ENCODE results near the gene CENPC.
"Not testable (repeated sequence)": the region's sequence is repeated elsewhere in the genome, so short reads cannot be mapped to it uniquely, and the experiment has no call there.

CENPC gene

DNA sequence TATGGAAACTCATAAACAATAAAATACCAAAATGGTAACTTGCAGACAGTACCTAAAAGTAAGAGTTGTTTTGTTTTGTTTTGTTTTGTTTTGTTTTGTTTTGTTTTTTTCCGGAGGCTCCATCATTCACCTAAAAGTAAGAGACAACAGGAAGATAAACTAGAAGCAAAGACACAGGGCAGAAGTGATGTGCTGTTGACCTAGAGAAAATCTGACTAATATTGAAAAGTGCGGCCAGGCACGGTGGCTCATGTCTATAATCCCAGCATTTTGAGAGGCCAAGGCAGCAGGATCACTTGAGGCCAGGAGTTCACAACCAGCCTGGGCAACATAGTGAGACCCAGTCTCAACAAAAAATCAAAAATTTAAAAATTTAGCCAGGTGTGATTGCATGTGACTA lies 5.6 kb upstream of the CENPC start:
- DNase-seq, result no peak

DNA sequence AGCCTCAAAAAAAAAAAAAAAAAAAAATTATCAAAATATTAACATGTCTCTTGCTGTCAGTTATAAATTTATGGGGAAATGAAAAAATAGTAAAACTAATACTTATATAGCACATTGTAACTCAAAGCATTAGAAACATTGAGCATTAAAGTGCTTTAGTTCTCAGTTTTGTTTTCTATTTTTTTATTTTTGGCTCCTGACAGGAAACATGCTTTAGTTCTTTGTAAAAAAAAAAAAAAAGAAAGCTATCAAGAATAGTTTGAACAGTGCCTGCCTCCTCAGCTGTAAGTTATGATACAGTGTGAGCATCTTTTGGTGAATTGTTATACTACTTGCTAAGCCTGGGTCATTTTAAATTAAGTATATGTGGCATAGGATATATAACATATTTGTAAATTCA lies 5.1 kb upstream of the CENPC start:
- no peak for DNase-seq

DNA sequence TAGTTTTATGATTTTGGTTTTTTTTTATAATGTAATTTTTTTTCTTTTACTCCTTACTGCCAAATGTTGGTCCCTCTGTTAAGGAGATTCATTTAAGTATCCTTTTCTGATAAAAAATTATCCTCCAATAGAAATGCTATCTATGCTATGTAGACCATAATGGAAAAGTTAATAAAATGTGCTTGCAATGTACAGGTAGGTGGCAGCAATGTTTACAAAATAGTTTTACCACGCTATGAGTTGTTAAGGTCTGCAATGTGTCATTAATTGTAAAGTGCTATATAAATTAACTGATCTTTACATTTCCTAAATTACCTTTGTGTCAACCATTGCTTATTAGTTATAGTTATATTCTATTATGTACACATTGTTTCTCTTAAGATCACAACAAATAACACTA lies 3.8 kb upstream of the CENPC start:
- no peak for DNase-seq

DNA sequence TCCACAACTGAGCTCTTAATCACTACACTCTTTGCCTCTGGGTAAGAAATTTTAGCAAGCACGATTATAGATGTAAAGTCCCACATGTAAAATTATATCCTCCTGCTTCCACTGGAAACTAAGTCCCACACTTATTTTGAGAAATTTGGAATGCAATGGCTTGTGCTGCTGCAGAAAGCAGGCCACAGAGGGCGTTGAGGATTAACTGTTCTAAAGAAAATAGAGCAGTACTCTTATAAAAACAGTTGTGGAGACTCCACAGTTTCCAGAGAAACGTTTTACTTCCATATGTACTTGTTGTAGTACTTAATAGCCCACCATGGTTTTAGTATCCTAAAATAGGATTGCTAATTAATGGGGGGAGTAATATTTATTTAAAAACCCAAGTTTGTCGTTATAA lies 1.7 kb upstream of the CENPC start:
- no peak for DNase-seq

DNA sequence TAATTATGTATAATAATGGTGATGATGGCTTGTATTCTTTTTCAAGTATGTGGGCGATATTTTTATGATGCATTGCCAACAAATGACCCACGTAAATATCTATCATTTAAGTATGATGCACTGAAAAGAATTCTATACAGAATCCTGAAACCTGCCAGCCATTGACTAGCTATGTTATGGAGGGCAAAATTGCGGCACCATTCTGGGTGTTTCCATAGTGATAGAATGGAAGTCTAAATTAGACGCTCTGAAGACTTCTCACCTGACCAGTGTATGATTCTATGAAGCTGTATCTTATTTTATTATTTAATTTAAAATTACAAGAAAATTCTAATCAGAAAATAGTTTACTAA lies 677 bp upstream of the CENPC start:
- no peak for DNase-seq

DNA sequence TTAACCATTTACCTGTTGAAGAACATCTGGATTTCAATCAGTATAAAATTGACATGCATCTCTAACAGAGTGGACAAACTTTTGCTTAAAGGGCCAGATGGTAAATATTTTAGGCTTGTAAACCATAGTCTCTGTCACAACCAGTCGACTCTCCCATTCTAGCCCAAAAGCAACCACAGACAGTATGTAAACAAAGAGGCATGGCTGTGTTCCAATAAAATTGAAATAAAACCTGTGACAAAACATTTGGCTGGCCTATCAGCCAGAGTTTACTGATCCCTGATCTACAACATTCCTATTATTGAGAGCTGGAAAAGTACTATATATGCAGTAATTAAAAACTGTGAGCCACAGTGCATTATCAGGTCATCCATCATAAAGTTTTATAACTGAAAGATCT lies 3.2 kb downstream of the CENPC start:
- DNase-seq, result no peak

DNA sequence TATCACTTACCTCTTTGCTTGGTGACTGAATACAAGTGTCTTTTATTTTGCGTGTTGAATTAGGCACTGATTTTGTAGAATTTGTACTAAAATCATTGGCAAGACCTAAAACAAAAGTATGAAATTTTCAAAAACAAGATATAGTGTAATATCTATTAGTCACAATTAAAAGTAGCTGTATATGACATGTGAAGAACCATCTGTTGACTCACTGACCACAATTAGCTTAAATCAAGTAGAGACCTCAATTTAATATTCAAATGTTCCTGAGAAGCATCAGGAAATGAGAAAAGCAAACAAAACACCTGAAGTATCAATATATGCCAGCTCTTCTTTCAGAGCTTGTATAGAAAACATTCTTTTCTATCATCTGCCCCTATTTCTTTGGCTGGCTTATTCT lies 5.5 kb downstream of the CENPC start:
- no peak for DNase-seq

DNA sequence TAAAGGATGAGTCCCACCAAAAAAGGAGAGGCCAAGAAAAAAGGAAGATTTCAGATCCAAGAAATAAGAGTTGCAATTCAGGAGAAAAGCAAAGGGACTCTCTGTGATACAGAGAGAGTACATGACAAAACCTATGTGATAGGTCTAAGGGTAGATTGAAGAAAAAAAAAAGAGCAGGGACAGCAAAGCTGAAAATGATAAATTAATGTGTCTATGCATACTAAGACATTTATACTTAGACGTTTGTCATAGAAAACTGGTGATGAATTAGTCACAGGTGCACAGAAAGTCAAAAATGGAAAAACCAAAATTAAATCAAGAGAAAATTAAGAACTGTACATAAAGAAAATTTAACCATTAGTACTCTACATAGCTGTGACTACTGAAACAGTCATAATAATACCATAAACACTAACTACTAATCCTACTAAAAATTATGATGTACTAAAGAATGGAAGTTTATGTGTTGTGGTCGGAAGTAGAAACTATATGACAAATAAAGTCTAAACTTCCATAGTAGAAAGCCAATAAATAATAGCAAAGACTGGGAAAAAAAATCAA lies 9.9 kb downstream of the CENPC start:
- DNase-seq, result no peak

DNA sequence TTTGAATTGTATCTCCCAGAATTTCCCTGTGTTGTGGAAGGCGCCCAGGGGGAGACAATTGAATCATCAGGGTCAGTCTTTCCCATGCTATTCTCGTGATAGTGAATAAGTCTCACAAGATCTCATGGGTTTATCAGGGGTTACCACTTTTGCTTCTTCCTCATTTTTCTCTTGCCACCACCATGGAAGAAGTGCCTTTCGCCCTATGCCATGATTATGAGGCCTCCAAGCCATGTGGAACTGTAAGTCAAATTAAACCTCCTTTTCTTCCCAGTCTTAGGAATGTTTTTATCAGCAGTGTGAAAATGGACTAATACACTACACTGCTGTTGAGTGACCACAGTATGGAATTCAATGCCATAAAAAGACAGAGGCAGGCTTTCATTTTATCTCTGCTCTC lies 12.2 kb downstream of the CENPC start:
- no peak for DNase-seq

DNA sequence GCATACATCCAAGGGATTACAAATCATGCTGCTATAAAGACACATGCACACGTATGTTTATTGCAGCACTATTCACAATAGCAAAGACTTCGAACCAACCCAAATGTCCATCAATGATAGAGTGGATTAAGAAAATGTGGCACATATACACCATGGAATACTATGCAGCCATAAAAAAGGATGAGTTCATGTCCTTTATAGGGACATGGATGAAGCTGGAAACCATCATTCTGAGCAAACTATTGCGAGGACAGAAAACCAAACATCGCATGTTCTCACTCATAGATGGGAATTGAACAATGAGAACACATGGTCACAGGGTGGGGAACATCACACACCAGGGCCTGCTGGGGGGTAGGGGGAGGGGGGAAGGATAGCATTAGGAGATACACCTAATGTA lies 12.9 kb downstream of the CENPC start:
- not testable (repeated sequence) for DNase-seq

DNA sequence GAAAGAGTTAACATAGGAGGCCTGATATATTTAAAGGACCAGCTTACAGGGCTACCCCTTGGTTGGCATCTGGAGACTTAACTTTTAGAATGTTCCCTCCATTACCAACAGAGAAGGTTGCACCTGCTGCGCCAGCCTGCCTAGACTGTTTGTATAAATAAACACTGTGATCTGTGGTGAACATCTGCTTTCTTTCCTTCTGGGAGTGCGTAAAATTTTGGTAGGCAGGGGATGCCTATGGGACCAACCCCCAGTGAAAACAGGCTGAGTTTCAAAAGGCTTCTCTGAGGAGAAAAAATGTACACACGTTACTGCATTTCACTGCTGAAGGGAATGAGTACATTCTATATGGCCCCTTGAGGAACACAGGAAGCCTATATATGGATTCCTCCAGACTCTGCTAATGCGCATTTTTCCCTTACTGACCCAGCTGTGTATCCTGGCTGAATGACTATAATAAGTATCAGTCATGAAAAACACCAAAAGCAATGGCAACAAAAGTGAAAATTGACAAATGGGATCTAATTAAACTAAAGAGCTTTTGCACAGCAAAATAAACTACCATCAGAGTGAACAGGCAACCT lies 13.8 kb downstream of the CENPC start:
- DNase-seq, result no peak

DNA sequence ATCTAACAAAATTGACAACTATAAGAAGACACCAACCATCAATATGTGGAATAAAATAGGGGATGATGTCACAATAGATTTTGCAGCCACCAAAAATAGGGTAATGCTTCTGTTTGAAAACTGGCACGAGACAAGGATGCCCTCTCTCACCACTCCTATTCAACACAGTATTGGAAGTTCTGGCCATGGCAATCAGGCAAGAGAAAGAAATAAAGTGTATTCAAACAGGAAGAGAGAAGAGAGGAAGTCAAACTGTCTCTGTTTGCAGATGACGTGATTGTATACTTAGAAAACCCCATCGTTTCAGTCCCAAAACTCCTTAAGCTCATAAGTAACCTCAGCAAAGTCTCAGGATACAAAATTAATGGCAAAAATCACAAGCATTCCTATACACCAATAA lies 21.2 kb downstream of the CENPC start:
- DNase-seq, result not testable (repeated sequence)

DNA sequence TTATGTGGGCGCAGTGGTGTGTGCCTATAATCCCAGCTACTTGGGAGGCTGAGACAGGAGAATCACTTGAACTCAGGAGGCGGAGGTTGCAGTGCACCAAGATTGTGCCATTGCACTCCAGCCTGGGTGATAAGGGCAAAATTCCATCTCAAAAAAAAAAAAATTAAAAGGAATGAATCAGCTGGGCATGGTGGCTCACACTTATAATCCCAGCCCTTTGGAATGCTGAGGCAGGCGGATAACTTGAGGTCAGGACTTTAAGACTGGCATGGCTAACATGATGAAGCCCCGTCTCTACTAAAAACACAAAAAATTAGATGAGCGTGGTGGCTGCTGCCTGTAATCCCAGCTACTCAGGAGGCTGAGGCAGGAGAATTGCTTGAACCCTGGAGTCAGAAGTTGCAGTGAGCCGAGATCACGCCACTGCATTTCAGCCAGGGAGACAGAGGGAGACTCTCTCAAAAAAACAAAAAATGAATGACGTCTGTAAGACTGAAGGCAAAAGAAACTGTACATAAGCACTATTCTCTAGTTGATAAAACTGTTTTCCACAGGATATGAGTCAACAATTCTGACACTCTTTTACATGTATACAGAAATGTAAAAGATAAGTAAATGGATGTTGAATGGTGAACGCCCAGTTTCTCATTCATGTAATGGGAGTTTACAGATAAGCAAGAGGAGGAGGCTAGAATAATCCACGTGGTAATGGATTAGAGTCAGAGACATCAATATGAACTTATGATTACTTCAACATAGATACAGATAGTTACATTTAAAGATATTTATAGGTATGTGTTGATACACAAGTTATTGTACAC lies 22.2 kb downstream of the CENPC start:
- DNase-seq, result no peak

DNA sequence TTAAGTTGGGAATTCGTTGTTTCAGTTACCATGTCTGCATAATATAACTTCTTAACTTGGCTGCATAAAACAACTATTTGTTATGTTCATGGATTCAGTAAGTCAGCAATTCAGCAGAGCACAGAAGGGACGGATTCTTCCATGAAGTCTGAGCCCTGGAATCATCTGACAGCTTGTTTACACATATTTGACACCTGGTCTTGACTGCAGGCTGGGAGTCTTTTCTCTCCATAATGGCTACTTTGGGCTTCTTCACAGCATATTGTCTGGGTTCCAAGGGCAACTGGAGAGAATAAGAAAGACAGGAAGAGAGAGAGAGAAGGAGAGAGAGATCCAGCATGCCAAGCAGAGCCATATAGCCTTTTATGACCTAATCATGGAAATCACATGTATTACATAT lies 23.1 kb downstream of the CENPC start:
- no peak for DNase-seq

DNA sequence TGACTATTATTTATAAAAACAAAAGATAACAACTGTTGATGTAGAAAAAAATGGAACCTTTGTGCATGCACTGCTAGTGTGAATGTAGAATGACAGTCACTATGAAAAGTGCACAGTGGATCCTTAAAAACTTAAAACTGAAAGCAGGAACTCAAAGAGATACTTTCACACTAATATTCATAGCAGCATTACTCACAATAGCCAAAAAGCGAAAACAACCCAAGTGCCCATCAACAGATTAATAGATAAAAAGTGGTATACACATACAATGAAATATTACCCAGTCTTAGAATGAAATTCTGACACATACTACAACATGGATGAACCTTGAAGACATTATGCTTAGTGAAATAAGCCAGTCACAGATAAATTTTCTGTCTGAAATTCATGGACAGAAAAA lies 23.8 kb downstream of the CENPC start:
- DNase-seq, result no peak

DNA sequence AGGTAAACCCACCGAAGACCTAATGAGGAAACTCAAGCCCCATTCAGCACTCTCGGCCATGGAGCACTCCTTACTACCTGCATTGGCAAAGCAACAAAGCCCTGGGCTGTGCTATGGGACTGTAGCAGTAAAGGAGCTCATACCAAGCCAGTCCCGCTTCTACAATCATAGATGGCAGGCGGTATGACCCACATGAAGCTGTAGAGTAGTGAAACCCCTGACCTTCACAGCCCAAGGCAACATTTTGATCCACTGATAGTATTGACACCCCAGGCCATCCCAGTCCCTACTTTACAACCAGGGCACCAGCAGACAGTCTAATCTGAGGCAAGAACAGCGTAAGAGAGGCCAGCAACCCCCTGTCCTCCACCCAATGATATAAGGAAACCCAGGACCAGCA lies 25.2 kb downstream of the CENPC start:
- no peak for DNase-seq

DNA sequence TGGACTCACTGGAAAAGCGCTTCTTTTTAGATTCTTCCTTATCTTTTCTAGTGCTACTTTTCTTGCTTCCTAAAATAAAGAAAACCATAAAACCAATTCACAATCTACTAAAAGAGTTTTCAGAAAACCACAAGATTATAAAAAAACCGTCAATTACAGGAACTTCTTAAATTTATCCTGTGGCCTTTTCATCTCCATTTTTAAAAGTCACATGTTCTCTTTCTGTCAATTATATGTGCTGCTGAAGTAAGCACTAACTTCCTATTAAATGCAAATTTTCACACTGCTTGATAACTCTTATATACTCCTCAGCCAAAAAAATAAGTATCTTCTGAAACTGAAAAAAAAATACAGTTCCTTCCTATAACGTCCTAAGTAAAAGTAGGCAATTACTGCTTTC lies 32.8 kb downstream of the CENPC start:
- no peak for DNase-seq

DNA sequence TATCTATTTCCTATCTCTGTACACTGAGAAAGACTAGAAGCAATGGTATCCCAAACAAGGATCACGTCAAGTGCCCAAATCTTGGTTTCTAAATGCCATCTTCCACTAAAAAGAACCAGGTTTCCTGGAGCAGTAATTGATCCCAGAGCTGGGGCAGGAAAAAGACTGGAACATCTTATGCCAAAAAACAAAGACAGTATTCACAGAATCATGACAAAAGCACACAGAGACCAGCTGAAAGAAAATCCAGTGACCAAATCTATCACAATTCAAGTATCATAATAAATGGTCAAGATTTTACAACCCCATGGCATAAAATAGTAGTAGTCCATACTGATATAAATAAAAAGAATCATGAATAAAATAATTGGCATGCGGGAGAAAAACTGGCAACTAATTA lies 44.9 kb downstream of the CENPC start:
- DNase-seq, result no peak

DNA sequence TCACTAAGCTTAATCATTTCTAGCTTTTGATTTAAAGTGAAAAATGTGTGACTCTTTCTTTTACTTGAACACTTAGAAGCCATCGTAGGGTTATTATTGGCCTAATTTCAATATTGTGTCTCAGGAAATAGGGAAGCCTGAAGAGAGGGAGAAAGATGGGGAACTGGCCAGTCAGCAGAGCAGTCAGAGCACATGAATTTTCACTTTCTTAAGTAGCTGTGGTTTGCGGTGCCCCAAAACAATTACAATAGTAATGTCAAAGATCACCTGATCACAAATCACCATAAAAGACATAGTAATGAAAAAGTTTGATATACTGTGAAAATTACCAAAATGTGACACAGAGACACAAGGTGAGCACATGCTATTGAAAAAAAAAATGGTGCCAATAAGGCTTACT lies 45.5 kb downstream of the CENPC start:
- no peak for DNase-seq

DNA sequence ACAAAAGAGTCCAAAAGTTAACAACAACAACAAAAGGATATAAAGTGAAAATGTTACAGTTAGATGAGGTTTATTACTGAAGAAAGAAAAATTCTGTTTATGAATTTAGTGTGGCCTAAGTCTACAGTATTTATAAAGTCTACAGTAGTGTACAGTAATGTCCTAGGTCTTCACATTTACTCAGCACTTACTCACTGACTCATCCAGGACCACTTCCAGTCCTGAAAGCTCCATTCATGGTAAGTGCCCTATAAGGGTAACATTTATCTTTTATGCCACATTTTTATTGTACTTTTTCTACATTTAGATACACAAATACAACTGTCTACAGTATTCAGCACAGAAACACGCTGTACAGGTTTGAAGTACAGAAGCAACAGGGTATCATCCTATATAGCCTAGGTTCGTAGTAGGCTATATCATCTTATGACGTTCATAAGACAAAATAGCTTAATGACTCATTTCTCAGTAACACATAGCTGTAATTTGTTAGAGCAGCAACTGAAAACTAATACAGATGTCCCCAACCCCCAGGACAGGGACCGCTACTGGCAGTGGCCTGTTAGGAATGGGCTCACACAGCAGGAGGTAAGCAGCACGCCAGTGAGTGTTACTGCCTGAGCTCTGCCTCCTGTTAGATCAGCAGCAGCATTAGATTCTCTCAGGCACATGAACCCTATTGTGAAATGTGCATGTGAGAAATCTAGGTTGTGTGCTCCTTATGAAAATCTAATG lies 61.3 kb downstream of the CENPC start:
- DNase-seq, result no peak

DNA sequence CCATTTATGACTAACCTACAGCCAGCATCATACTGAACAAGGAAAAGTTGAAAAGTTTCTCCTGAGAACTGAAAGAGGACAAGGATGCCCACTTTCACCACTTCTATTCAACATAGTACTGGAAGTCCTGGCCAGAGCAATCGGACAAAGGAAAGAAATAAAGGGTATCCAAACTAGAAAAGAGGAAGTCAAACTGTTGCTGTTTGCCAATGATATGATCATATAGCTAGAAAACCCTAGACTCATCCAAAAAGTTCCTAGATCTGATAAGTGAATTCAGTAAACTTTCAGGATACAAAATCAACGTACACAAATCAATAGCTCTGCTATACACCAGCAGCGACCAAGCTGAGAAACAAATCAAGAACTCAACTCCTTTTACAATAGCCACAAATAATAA lies 64.5 kb downstream of the CENPC start:
- DNase-seq, result no peak

DNA sequence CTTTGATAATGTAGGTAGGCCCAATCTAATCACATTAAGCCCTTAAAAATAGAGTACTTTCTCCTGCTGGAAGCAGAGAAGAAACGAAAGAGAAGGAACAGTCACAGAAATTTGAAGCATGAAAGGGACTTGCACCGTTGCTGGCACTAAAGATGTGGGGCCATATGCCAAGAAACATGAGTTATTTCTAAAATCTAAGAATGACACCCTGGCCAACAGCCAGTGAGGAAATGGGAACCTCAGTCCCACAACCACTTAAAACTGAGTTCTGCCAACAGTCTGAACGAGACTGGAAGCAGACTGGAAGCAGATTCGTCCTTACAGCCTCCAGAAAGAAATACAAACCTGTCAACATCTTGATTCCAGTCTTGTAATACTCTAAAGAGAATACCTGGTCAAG lies 70.1 kb downstream of the CENPC start:
- DNase-seq, result no peak

DNA sequence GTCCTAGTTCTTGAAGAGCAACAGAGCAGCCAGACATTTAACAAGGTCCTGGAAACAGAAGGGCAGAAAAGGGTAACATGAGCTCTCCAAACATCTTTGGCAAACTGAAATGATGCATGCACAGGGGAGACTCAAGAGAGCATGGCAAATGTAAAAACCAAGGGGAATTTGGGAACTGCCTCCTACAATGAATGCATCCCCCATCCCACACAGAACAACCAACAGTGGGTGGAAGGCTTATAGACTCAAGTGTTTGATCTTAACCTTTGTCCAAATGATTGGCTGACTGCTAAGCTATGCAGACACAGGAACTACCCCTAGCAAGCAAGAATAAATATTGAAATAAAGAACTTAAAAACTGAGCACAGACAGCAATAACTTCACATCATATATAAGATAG lies 74.4 kb downstream of the CENPC start:
- DNase-seq, result no peak

DNA sequence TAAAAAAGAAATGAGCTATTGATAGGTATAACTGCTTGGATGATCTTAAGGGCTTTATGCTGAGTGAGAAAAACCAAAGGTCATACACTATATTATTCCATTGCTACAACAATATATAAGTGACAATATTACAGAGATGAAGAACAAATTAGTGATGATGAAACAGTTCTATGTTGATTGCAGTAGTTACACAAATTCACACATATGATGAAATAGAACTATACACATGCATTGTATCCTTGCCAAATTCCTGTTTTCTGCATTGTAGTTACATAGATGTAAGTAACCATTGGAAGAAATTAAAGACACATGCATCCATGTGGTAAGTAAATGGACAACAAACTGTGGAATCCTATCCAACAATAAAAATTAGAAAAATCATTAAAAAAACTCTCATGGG lies 76.5 kb downstream of the CENPC start:
- DNase-seq, result no peak
